SJCRH30 (cell line): ENCODE results near the gene UNC5A. TPM values are rescaled to one million over a fixed set of nuclear protein-coding genes. Genes with fewer than 3 reads are reported as not detected.

Experiments
- DNase-seq, 2 experiments: peaks; one replicate each; pipeline ENCODE4 v3.0.0-alpha.2; 2015 to 2020
- H3K27ac ChIP-seq: fragments of 250-450 bp; sonication (Bioruptor Pico); 2 replicates; pipeline ENCODE4 v1.5.1; 2020; ENCODE audit warnings: mild to moderate bottlenecking, moderate library complexity
- H3K27me3 ChIP-seq: fragments of 250-450 bp; sonication (Bioruptor Pico); 2 replicates; pipeline ENCODE4 v1.5.1; 2020; ENCODE audit warnings: mild to moderate bottlenecking, moderate library complexity
- H3K36me3 ChIP-seq: fragments of 250-450 bp; sonication (Bioruptor Pico); 2 replicates; pipeline ENCODE4 v1.5.1; 2020; ENCODE audit warnings: mild to moderate bottlenecking, moderate library complexity
- H3K4me1 ChIP-seq: fragments of 250-450 bp; sonication (Bioruptor Pico); 2 replicates; pipeline ENCODE4 v1.5.1; 2020; ENCODE audit warnings: mild to moderate bottlenecking, moderate library complexity
- H3K4me3 ChIP-seq: fragments of 250-450 bp; sonication (Bioruptor Pico); 2 replicates; pipeline ENCODE4 v1.5.1; 2020; ENCODE audit warnings: mild to moderate bottlenecking, moderate library complexity
- H3K9me3 ChIP-seq: fragments of 250-450 bp; sonication (Bioruptor Pico); replicated peaks from 2 replicates; pipeline ENCODE4 v1.5.1; 2020; ENCODE audit warnings: mild to moderate bottlenecking, moderate library complexity
- total RNA-seq: library from RNA; depleted of rRNA; stranded (reverse); fragments of >200 nt; shearing (Covaris generic); gene quantifications from 2 replicates; pipeline ENCODE4 v1.2.3, GENCODE V29; 2014

UNC5A gene
- total RNA-seq, 1 experiment from 2014 or later = 0.18 TPM

DNA sequence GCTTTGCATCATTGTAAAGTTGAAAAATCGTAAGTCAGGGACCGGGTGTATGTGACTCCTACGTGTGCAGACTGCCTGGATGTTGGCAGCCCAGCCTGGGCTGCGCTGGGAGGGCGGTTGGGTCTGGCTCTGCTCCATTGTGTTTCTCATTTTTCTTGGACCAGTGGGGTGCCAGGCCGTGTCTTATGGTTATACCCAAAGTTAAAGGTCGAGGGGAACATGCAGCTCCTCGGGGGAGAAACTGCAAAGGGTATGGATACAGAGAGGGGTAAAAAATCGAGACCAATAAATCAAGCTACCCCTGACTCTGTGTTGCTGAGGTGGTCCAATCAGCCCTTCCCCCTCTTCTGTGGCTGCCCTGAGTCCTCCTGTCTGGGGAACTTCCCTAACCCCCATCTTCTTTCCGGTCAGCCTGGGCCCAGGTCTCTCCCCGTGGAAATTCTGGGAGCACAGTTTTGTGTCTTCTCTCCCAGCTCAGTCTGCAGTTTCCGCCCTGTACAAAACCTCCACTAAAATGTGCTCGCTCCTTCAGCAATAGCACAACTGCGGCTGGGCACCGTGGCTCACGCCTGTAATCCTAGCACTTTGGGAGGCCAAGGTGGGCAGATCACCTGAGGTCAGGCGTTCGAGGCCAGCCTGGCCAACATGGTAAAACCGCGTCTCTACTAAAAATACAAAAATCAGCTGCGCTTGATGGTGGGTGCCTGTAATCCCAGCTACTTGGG is 34.1 kb upstream of the UNC5A start:
- H3K27me3 ChIP-seq = peaks cover 20% of the 10 kb centered on the region
- peaks cover 2% of the 10 kb centered on the region; the same call in 1 of the 2 replicates for H3K4me1 ChIP-seq
- H3K36me3 ChIP-seq = no peaks in the 10 kb centered on the region
- no peak overlapping the region for H3K27ac ChIP-seq
- no peaks in the 10 kb centered on the region for H3K9me3 ChIP-seq
- no peak overlapping the region for H3K4me3 ChIP-seq
- DNase-seq = no peak

DNA sequence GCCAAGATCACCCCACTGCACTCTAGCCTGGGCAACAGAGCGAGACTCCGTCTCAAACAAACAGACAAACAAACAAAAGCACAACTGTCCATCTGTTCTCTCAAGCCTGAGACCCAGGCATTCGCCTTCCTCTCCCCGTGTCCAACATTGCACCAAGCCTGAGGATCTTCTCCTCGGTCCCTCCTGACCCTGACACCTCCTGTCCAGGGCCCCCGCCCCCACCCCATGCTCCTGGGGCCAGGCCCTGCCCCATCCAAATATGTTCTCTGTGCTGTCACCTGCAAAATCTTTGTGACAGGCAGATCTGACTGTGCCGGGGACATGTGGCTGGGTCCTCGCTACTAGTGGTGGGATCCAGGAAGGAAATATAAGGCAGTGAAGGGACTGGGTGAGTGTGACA is 33.4 kb upstream of the UNC5A start:
- Histone ChIP-seq H3K4me1 (peaks cover 2% of the 10 kb centered on the region; the same call in 1 of the 2 replicates), H3K4me3 (no peak overlapping the region), H3K27ac (no peak overlapping the region), H3K36me3 (no peaks in the 10 kb centered on the region), H3K27me3 (peaks cover 24% of the 10 kb centered on the region), H3K9me3 (no peaks in the 10 kb centered on the region)
- DNase-seq = no peak

DNA sequence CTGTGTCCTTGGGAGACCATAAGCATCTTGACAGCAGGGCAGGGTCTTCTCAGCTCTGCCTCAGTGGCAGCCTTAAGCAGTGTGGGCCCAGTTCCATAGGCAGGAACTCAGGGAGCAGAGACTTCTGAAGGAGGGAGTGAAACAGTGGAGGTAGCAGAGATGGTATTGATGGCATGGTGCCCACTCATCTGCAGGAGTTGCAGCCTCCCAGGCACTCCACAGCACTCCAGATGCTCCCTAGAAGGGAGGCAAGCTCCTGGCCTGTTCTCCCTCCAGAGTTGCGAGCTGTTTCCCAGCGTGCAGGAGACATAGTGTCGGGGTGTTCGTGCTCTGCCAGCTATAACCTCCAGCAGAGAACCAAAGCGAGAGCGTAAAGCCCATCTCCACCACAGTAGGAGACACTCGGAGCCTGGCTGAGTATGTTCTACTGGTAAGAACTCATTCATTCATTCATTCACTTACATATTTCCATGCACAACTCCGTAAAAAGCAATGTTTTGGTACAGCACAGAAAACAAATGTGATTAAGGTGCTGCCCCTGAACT is 31.4 kb upstream of the UNC5A start:
- Histone ChIP-seq H3K27ac (no peak overlapping the region), H3K36me3 (no peaks in the 10 kb centered on the region), H3K4me3 (no peak overlapping the region), H3K27me3 (peaks cover 24% of the 10 kb centered on the region), H3K4me1 (peaks cover 2% of the 10 kb centered on the region; the same call in 1 of the 2 replicates), H3K9me3 (no peaks in the 10 kb centered on the region)
- no peak for DNase-seq

DNA sequence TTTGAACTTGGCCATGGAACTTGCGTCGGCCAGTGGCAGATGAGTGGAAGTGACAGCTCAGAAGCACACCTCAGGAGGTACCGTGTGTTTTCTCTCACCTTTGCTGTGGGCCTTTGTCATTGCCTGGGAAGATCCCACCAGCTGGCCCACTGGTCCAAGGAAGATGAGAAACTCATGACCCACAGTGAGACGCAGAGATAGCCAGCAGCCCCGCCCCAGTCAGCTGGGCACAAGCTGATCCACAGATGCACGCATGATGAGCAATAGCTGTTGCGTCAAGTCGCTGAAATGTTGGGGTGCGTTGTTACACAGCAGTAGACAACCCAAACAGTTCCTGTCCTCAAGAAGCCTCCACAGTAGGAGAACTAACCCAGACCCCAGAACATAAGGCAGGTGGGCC is 30.8 kb upstream of the UNC5A start:
- H3K27me3 ChIP-seq = peaks cover 24% of the 10 kb centered on the region
- no peak for DNase-seq
- H3K27ac ChIP-seq = no peak overlapping the region
- H3K4me1 ChIP-seq = peaks cover 2% of the 10 kb centered on the region; the same call in 1 of the 2 replicates
- H3K4me3 ChIP-seq = no peak overlapping the region
- no peaks in the 10 kb centered on the region for H3K36me3 ChIP-seq
- H3K9me3 ChIP-seq = no peaks in the 10 kb centered on the region

DNA sequence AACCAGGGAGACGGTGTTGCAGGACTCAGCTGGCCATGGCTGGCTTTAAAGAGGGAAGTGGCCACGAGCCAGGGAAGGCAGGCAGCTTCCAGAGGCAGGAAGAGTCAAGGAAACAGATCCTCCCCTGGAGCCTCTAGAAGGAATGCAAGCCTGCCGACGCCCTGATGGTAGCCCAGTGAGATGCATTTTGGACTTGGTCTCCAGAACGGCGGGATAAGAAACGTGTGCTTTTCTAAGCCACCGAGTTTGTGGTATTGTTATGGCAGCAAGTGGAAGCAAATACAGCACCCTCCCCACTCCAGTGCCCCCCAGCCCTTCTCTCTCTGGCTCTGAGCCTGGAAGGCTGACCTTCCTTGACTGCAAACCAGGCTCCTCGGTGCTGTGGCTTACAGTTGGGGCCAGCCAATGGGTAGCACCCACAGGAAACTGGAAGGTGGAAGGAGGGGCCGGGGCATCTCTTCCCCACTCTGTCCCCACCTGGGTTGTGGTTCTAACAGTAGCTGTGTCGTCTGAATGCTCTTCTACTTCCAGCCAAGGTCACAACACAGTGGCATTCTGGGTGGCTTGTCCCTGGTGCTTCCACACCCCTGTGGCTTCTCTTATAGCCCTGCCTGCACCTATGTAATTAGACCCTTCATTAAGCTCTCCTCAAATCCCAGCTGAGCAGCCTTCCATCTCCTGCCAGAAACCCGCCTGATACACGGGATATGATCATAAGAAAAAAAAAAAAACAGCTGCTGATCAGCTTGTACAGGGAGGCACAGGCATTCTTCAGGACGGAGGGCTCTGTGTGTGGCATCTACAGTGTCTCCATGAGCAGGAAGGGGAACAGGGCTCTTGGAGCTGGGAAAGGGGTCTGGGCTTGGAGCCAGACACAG is 29.9 kb upstream of the UNC5A start:
- Histone ChIP-seq H3K4me3 (no peak overlapping the region), H3K9me3 (no peaks in the 10 kb centered on the region), H3K27ac (no peak overlapping the region), H3K36me3 (no peaks in the 10 kb centered on the region), H3K4me1 (peaks cover 2% of the 10 kb centered on the region; the same call in 1 of the 2 replicates), H3K27me3 (peaks cover 22% of the 10 kb centered on the region)
- DNase-seq = peak in 1 of 2 experiments; percentile 18

DNA sequence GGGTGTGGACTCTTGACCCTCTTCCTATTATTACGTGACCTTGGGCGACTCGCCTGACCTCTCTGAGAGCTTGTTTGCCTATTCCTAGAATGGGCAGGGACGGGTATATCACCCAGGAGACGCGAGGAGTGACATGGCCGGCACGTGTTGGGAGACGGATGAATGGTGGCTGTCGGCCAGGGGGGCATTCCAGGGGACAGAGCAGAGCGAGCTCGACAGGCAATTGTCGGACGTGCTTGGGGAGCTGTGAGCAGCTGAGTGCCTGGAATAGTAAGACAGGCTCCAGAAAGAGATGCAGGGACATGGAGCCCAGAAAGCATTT is 29.3 kb upstream of the UNC5A start:
- Histone ChIP-seq H3K36me3 (no peaks in the 10 kb centered on the region), H3K27me3 (peaks cover 18% of the 10 kb centered on the region), H3K4me3 (no peak overlapping the region), H3K4me1 (peaks cover 2% of the 10 kb centered on the region; the same call in 1 of the 2 replicates), H3K9me3 (no peaks in the 10 kb centered on the region), H3K27ac (no peak overlapping the region)
- DNase-seq = peak in 1 of 2 experiments; percentile 17

DNA sequence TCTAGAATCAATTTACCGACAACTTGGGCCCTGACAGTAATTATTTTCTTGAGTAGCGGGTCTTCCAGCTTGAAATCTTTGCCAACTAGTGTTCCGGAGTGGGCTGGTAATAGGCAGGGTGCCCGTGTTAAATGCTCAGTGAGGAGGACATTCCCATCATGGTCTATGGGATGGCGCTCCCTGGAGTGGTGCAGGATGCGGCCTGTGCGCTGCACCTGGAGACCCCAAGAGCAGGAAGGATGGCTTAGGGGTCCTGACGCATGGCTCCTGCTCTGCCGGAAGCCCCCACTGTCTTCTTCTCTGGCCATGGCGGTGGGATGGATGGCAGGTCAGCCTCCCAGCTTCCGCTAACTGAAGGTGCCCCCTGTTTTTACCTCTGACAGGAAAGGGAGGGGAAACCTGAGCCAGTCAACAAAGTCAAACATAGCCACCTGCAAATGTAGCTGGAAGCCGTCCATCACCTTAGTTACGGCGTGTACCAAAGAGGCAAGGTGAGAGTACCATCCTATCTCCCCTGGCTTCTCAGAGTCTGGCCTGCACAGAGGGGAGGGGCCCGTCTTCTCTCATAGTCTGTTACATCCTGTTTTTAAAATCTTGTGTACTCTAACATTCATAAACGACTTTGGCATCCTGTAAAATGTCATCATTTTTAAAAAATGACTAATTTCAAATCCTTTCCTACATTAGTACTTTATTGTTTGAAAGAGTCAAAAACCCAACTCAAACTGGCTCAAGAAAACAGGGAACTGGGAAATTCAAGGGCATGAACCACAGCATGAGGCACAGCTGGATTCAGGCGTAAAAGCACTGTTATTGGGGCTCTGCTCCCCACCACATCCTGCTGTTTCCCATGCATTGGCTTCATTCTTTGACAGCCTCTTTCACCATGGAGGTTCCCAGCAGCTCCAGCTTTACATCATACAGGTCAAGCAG is 28.5 kb upstream of the UNC5A start:
- H3K9me3 ChIP-seq = no peaks in the 10 kb centered on the region
- peaks cover 2% of the 10 kb centered on the region; the same call in 1 of the 2 replicates for H3K4me1 ChIP-seq
- no peaks in the 10 kb centered on the region for H3K36me3 ChIP-seq
- H3K4me3 ChIP-seq = no peak overlapping the region
- no peak for DNase-seq
- H3K27me3 ChIP-seq = peaks cover 18% of the 10 kb centered on the region
- no peak overlapping the region for H3K27ac ChIP-seq

DNA sequence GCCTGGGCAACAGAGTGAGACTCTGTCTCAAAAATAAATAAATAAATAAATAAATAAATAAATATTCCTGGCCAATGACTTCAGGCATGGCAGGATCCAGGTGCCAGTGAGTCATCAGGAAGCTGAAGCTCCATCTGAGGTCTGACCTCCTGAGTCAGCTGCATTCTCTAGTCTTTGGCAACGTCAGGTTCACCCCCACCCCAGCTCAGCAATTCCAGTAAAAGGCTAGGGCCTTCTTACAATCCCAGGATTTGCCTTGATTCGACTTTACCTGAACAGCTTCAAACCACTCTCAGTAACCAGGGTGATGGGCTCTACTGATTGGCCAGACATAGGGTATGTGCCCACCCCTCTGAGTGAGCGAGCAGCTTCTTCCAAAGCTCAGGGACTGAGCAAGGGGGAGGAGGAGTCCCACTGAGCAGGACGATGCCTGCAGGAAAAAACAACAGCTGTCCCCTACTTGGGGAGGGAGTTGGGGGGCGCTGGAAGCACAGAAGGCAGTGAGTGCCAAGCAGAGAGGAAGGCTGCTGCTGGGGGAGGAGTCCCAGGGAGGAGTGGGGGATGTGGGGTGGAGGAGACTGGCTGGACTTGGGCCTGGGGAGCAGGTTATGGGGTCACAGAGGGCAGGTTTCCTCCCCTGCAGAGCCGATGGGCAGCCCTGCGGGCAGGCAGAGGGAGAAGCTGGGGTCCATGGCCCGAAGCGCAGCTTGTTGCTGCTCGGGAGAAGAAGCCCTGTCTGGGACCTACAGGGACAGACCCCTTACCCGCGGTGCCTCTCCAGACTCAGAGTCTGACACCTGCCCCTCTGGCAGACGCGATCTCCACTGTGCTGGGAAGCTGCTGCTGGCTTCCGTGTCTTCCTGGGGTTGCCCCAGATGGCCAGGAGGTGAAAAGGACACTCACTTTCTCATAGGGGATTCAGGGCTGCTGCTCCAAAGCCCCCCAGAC is 25.9 kb upstream of the UNC5A start:
- H3K9me3 ChIP-seq = no peaks in the 10 kb centered on the region
- DNase-seq = no peak
- H3K27ac ChIP-seq = no peak overlapping the region
- no peaks in the 10 kb centered on the region for H3K36me3 ChIP-seq
- H3K4me1 ChIP-seq = peaks cover 2% of the 10 kb centered on the region; the same call in 1 of the 2 replicates
- H3K4me3 ChIP-seq = no peak overlapping the region
- H3K27me3 ChIP-seq = peaks cover 22% of the 10 kb centered on the region

DNA sequence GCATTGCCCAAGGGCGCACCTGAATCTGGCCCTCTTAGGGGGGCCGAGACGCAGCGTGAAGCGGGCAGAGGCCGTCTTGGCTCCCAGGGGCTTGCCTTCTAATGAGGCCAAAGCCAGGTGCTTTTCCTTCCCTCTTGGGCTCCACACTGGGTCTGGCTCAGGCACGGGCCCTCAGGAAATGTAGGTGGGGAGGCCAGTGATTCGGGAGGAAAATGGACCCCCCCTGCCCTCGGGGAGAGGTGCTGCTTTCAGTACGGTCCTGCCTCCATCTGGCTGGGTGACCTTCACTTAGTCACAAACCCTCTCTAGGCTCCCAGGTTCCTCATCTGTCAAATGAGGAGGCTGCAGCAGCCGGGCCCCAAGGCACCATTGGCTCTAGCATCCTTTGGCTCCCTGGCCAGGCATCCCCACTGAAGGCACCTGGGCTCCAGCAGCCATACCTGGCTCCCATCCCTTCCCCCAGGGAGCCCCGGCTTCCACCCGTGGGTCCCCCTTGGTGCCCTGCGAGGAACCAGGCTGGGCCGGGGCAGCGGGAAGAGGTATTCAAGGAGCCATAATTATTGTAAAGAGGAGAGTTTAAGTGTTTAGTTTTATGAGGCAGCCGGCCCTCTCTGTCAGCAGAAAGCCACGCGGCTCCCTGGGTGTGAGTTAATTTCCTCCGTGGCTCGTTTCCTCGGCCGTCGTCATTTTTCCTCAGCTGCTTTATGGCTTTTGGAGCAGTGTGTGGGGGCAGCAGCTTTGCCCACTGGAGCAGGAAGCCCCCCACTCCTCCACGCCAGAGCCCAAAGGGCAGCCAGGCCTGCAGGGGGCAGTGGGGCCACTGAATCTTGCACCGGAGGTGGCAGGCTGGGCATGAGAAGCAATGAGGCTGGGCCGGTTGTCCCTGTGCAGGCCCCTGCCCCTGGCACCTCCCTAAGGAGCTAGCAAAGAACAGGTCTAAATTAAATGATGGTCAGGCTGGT is 24.9 kb upstream of the UNC5A start:
- peaks cover 2% of the 10 kb centered on the region; the same call in 1 of the 2 replicates for H3K4me1 ChIP-seq
- H3K4me3 ChIP-seq = no peak overlapping the region
- no peaks in the 10 kb centered on the region for H3K9me3 ChIP-seq
- peaks cover 14% of the 10 kb centered on the region for H3K27me3 ChIP-seq
- H3K36me3 ChIP-seq = no peaks in the 10 kb centered on the region
- no peak overlapping the region for H3K27ac ChIP-seq
- no peak for DNase-seq

DNA sequence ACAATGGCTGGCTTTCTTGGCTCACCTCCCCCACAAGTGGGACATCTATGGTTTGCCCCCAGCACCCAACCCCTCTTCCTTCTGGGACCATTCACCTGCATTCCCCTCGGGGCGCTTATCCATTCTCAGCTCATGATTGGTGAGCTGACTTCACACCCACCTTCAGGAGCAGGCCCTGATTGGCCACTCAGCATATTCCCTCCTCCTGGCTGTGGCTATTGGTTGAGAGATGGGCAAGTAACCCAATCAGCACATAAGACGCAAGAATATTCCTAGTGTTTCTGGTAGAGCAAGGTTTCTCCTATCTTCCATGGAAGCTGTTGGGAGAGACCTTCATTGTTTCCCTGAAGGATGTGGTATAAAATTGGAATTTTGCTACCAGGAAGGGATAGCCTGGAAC is 22.7 kb upstream of the UNC5A start:
- DNase-seq = no peak
- H3K4me1 ChIP-seq = no peaks in the 10 kb centered on the region
- H3K27me3 ChIP-seq = peaks cover 9% of the 10 kb centered on the region; the same call in 1 of the 2 replicates
- H3K27ac ChIP-seq = no peak overlapping the region
- no peaks in the 10 kb centered on the region for H3K36me3 ChIP-seq
- H3K9me3 ChIP-seq = no peaks in the 10 kb centered on the region
- no peak overlapping the region for H3K4me3 ChIP-seq

DNA sequence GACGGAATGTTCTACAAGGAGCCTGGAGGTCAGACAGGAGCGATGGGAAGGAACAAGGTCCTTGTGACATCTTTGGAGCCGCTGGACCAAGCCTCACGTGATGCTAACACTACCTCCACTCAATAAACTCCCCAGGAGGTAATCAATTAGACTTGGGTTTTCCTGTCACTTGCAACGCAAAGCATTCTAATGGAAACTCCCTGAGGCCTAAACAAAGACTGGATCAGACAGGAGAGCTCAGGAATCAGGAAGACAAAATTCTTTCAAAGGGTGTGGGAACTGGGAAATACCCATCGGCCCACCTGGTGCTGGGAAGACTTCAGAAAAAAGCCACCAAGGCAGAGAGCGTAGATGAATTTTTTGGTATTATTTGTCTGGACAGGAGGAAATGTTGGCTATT is 22.3 kb upstream of the UNC5A start:
- no peak for DNase-seq
- H3K36me3 ChIP-seq = no peaks in the 10 kb centered on the region
- no peak overlapping the region for H3K4me3 ChIP-seq
- no peak overlapping the region for H3K27ac ChIP-seq
- peaks cover 12% of the 10 kb centered on the region for H3K27me3 ChIP-seq
- no peaks in the 10 kb centered on the region for H3K4me1 ChIP-seq
- no peaks in the 10 kb centered on the region for H3K9me3 ChIP-seq

DNA sequence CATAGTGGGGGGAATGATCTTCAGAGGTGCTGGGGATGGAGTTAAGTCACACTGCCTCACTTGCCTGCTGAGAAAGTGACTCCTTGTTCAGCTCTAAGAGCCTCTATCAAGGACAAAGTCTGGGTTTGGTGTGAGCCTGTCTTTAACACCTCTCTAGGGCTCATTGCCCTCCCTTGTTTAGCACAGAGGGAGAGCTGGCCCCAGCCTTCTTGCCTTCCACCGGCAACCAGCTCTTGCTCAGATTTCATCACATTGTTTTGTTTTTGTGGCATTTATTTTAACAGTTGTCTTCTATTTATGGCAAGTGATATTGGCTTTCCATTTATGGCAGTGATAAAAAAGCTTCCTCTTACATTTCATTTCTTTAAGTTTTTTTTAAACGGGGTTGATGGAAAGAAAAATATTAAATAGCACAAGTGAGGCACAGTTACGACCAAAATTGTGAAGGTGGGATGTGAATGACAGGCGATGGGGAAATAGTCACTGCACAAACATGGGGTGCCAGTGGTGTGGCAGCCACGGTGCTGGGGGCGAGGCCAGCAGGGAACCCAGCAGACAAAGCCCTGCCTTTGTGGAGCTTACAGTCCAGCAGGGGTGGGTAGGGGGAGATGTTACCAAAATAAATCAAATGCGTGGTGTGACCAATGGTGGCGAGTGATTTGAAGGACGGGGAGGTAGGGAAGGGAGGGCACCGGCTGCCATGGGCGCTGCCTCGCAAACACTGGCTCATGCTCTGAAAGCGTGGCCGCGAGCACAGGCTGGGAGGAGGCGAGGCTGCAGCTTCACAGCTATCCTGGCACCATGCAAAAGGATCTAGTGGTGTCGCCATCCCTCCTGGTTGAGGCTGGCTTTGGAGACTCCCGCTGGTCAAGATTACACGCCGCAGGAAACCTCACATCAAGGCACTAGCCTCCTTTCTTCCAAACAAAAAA is 21.2 kb upstream of the UNC5A start:
- H3K27ac ChIP-seq = no peak overlapping the region
- peaks cover 20% of the 10 kb centered on the region for H3K27me3 ChIP-seq
- no peaks in the 10 kb centered on the region for H3K9me3 ChIP-seq
- no peaks in the 10 kb centered on the region for H3K4me1 ChIP-seq
- H3K4me3 ChIP-seq = no peak overlapping the region
- DNase-seq = no peak
- no peaks in the 10 kb centered on the region for H3K36me3 ChIP-seq
